Umbilical cord (tissue), 2 donors: ENCODE results near the gene BTBD8. TPM values are rescaled to one million over a fixed set of nuclear protein-coding genes. Genes with fewer than 3 reads are reported as not detected.

ENCODE experiments used
- DNase-seq: peaks from one replicate; pipeline ENCODE4 v3.0.0-alpha.2; 2015; ENCODE audit warnings: low spot score
- total RNA-seq: library from RNA; depleted of rRNA; stranded (reverse); fragments of >200 nt; gene quantifications from one replicate; pipeline ENCODE4 v1.2.3, GENCODE V29; 2014; ENCODE audit warnings: low replicate concordance; ENCODE audit not compliant: insufficient read depth

Gene BTBD8
- total RNA-seq, 1 donor from 2014 or later, result 13.2 TPM

GRCh38 chr1:92091625-92092024 is 11.5 kb downstream of the BTBD8 start:
- DNase-seq, result no peak

GRCh38 chr1:92094090-92094489 is 13.9 kb downstream of the BTBD8 start:
- no peak for DNase-seq

DNA sequence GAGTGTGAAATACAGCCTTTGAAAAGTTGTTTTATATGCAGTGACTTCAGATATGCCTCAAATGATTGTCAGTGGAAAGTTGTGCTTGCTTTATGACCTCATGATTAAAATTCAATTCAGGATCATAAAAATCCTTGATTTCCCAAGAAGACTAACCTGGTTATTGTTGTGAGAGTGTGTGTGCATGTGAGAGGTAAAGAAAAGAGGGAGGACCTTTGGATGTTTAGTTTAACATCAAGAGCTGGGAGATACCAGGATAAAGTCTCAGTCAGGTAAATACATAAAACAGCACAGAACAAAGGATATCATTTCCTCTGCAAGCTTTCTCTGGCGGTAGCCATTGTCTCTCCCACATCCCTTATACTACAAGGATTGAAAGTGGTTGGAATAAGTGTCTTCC is 14.4 kb downstream of the BTBD8 start:
- no peak for DNase-seq

- DNase-seq, result no peak
These were observed 15.7 kb downstream of the BTBD8 start for GRCh38 chr1:92095874-92096273.

- DNase-seq, result no peak
These were observed 16.2 kb downstream of the BTBD8 start for GRCh38 chr1:92096317-92096716.

DNA sequence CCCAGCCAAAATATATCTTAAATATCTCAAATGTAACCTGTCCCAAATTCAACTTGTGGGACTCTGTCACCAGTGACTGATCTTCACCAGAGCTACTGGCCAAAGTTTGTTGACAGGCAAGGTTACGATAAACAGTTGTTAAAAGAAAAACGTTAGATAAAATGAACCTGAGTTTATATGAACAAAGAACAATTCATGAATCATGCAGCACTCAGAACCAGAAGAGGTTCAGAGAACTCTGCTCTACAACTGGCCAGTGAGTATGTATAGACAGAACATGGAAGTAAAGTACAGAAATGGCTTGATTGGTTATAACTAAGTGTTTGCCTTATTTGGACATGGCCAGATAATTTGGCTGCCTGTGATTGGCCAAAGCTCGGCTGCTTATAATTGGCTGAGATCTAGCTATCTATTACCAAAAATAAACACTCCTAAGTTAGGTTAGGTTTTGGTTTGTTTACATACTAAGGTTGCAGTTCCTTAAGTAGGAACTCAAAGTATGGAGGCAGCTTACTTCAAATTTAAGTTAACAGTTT is 25.5 kb downstream of the BTBD8 start:
- no peak for DNase-seq

DNA sequence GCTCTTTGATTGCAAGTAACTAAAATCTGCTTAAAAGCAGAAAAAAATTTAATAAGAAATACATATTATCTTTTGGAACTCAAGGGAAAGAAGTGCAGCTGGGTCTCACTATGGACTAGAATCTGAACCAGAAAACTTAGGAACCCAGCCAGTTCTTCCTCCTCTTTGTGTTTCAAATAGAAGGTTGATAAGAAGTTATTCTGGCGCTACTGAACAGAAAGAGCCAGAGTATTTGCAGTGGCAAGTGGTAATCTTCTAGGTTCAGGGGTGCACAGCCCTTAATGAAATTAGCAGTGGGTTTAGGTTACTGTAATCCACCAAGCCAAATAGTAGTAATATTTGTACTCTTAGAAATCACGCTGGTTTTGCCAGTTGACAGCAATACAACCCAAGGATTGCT is 28.5 kb downstream of the BTBD8 start:
- no peak for DNase-seq

- no peak for DNase-seq
These were observed 37.4 kb downstream of the BTBD8 start for GRCh38 chr1:92117526-92117925.

DNA sequence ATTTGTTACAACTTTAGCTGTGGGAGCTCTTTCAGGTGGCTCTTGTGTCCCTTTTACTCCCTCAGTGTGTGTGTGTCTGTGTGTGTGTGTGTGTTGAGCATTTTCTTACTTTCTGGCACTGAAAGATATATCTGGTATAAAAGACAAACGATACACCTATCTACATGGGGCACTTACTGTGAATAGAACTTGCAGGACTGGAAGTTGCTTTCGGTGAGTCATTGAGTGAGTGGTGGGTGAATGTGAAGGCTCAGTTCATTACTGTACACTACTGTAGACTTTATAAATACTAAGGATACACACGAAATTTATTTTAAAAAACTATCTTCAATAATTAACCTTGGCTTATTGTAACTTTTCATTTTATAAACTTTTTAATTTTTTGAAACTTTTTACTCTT is 38.7 kb downstream of the BTBD8 start:
- no peak for DNase-seq

- peak; percentile 17 for DNase-seq
These were observed 43.7 kb downstream of the BTBD8 start for GRCh38 chr1:92123868-92124267.

GRCh38 chr1:92125204-92125603 is 45.1 kb downstream of the BTBD8 start:
- DNase-seq, result no peak

DNA sequence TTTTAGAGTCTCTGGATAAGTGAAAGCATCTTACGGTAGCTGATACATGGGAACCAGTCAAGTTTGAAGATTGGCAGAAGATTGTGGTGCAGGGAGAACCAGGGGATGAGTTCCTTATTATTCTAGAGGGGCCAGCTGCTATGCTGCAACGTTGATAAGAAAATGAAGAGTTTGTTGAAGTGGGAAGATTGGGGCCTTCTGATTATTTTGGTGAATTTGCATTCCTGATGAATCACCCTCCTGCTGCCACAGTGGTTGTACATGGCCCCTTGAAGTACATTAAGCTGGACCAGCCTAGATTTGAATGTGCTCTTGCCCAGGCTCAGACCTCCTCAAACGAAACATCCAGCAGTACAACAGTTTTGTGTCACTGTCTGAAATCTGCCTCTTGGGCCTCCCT is 45.9 kb downstream of the BTBD8 start:
- no peak for DNase-seq

- DNase-seq, result no peak
These were observed 54.2 kb downstream of the BTBD8 start for GRCh38 chr1:92134331-92134730.

DNA sequence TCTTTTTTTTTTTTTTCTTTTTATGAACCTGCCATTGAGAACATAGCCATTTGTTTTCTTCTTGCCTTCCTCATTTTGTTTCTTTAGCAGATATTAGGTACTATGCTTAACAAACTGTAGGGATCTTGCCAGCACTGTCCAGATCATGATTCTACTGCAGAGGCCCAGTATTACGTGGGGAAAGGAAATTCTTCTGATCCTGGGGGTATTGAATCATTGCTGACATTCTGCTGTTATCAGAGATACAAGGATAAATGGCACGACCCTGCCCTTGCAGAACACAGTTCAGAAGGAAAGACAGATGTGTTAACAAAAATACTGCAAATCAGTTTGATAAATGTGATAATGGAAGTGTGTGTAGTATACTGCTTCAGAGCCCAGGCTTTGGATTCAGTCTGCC is 56.2 kb downstream of the BTBD8 start:
- peak; percentile 54 for DNase-seq

- DNase-seq, result no peak
These were observed 74.8 kb downstream of the BTBD8 start for GRCh38 chr1:92154934-92155333.

GRCh38 chr1:92159593-92159992 is 79.4 kb downstream of the BTBD8 start:
- no peak for DNase-seq

- no peak for DNase-seq
These were observed 85.2 kb downstream of the BTBD8 start for GRCh38 chr1:92165389-92165788.

DNA sequence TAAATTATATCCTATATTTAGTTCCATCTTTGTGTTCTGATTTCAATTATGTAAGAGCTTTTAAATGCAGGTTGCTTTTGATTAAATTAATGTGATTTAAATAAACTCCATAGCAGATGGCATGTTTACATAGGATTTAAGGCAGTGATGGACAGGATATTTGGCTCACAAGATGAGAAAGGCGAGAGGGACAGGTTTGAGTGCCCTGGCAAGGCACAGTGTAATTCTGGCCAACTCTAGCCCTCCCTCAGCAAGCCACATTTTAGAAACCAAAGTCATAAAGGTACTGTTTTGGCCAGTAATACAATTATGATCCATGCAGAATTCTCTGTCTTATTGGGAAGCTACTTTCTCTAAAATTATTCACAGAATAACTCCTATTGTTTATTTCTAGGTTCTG is 87.0 kb downstream of the BTBD8 start:
- DNase-seq, result no peak

- peak; percentile 50 for DNase-seq
These were observed 88.5 kb downstream of the BTBD8 start for GRCh38 chr1:92168657-92169056.

- no peak for DNase-seq
These were observed 89.3 kb downstream of the BTBD8 start for GRCh38 chr1:92169214-92170005.

- DNase-seq, result no peak
These were observed 104.5 kb downstream of the BTBD8 start for GRCh38 chr1:92184632-92185031.

DNA sequence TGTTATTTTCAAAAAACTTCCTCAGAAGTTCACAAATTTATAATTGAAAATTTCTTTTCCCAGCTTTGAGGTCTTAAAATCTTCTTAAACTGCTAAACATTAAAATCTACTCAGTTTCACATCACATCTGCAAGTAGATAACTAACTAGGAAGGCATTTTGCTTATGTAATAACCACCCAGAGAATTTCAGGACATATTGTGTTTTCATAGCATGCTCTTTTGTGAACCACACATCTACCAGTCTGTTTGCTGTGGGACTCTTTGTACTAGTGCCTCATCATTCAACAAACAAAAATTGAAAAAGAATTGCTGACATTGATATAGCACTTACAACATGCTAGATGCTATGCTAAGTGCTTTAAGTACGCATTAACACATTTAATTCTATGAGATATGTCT is 105.9 kb downstream of the BTBD8 start:
- DNase-seq, result no peak

DNA sequence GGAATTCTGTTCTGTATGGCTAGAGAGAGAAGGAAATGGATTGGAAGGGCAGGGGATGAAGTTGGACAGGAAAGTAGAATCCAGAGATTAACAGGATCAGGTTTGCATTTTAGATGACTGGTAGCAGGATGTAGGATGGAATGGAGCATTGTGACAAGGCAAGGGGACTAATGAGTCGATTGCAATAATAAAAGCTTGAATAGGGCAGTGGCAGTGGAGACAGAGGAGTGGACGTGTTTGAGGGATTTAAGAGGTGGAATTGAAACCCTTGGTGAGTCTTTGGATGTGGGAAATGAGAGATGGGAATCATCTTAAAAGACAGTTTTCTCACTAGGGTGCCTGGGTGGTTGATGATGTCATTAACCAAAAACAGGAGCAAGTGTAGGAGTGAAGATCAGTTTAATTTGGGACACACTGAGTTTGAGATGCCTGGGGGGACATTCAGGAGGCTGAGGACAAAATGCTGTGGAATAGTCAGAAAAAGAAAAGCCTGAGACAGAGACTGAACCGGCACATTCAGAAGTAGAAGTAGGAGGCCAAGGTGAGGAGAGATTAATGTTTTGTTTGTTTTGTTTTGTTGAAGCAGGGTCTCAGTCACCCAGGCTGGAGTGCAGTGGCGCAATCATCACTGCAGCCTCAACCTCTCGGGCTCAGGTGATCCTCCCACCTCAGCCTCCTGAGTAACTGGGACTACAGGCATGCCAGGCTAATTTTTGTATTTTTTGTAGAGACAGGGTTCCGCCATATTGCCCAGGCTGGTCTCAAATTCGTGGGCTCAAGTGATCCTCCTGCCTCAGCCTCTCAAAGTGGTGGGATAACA is 108.5 kb downstream of the BTBD8 start:
- DNase-seq, result no peak
